Stomach (tissue), 9 donors: ENCODE data around the gene HSPA12A. TPM values are rescaled to one million over a fixed set of nuclear protein-coding genes. Genes with fewer than 3 reads are reported as not detected.

ENCODE experiments used
- DNase-seq, 2 donors: peaks; one replicate each; pipeline versions ENCODE4 v3.0.0 to v3.0.0-alpha.2; 2013 to 2019
- H3K27ac ChIP-seq, 5 donors: fragments of 200-600 bp in 4 of 5; sonication (generic) in 4 of 5; one replicate each; pipeline ENCODE4 v1.5.1; 2013 to 2019; ENCODE audit warnings: mild to moderate bottlenecking in 1 of 5, moderate library complexity in 1 of 5
- H3K27me3 ChIP-seq, 3 donors: fragments of 200-600 bp; sonication (generic); one replicate each; pipeline ENCODE4 v1.5.1; 2017 to 2019; ENCODE audit warnings: mixed run types in 1 of 3
- H3K36me3 ChIP-seq, 4 donors: fragments of 200-600 bp; sonication (generic); 1 replicate in 3 of 4; 2 replicates in 1 of 4; pipeline ENCODE4 v1.5.1; 2016 to 2019
- H3K4me1 ChIP-seq, 4 donors: fragments of 200-600 bp; sonication (generic); one replicate each; pipeline ENCODE4 v1.5.1; 2016 to 2019
- H3K4me3 ChIP-seq, 4 donors: fragments of 200-600 bp; sonication (generic) in 3 of 4; one replicate each; pipeline ENCODE4 v1.5.1; 2016 to 2019; ENCODE audit warnings: mild to moderate bottlenecking in 1 of 4
- H3K9me3 ChIP-seq, 4 donors: fragments of 200-600 bp; sonication (generic); one replicate each; pipeline ENCODE4 v1.5.1; 2016 to 2019
- CTCF ChIP-seq, 7 experiments: fragments of 450-650 bp in 4 of 7; fragments of 200-600 bp in 3 of 7; sonication (generic) in 3 of 7; IDR thresholded peaks; one replicate each; pipeline ENCODE4 v1.5.1; 2016 to 2019; ENCODE audit warnings: antibody characterized with exemption in 7 of 7, control low read depth in 2 of 7, mild to moderate bottlenecking in 1 of 7
- EP300 ChIP-seq: sonication (generic); formaldehyde crosslinking; IDR thresholded peaks from one replicate; pipeline ENCODE4 v1.6.1; 2017; ENCODE audit warnings: antibody characterized with exemption
- POLR2A ChIP-seq, 4 donors: fragments of 450-650 bp; IDR thresholded peaks; one replicate each; pipeline ENCODE4 v1.6.1; 2016; ENCODE audit warnings: antibody characterized with exemption in 4 of 4, control low read depth in 2 of 4, mild to moderate bottlenecking in 1 of 4, moderate library complexity in 1 of 4
- POLR2AphosphoS5 ChIP-seq, 3 donors: sonication (generic); formaldehyde crosslinking; IDR thresholded peaks; one replicate each; pipeline ENCODE4 v1.6.1; 2016; ENCODE audit warnings: antibody characterized with exemption in 3 of 3
- WGBS, 5 donors: extraction: QIAGEN DNeasy Blood & Tissue Kit in 3 of 5; methylation state at CpG; one replicate each; pipeline versions ENCODE4 v1.1.5 to v1.1.7; 2013 to 2018; 5-methylcytosine and 5-hydroxymethylcytosine counted together
- intact Hi-C: fragments of 100-400 bp; cut with DNase I; formaldehyde crosslinking; loops from one replicate; pipeline ENCODE4 v1.15.1; 2023; ENCODE audit warnings: low total_unique reads
- polyA plus RNA-seq, 3 donors: library from polyadenylated mRNA; stranded (reverse); fragments of 200-250 nt; gene quantifications; one replicate each; pipeline ENCODE4 v1.2.3, GENCODE V29; 2013
- total RNA-seq, 5 donors: library from RNA; depleted of rRNA; stranded (reverse); fragments of >200 nt; gene quantifications; one replicate each; pipeline versions ENCODE4 v1.1.0 to v1.2.3, GENCODE V29; 2014 to 2016
- donor health status: healthy with polysubstance abuse.
- donor health status: Bipolar disorder and iron deficiency.
- donor health status: healthy.

The HSPA12A gene
- total and polyA plus RNA-seq, 8 donors = 2.0 to 25.5 (median 4.1) TPM

- Histone ChIP-seq H3K27ac (no peak overlapping the region), H3K36me3 (no peaks in the 10 kb centered on the region), H3K9me3 (no peaks in the 10 kb centered on the region), H3K4me3 (no peak overlapping the region), H3K27me3 (peaks cover 0 to 5% (median 0%) of the 10 kb centered on the region in 3 donors), H3K4me1 (no peaks in the 10 kb centered on the region)
- DNase-seq = no peak
- TF ChIP-seq POLR2A (IDR thresholded peaks at IDR 0.05) (no peak), CTCF (IDR thresholded peaks at IDR 0.05) (no peak), POLR2AphosphoS5 (IDR thresholded peaks at IDR 0.05) (no peak), EP300 (no peak)
- WGBS, 5 donors = 74 to 85% (median 76%) methylated on average over 11 of the region's 11 CpGs
- intact Hi-C loops = no loop called here
These were observed 108.0 kb downstream of the HSPA12A start for GRCh38 chr10:116634126-116634975.

GRCh38 chr10:116633216-116633600 lies 109.2 kb downstream of the HSPA12A start:
- 90 to 97% (median 95%) methylated on average over 8 of the region's 8 CpGs for WGBS, 5 donors
- H3K36me3 ChIP-seq = no peaks in the 10 kb centered on the region
- intact Hi-C loops = no loop called here
- H3K9me3 ChIP-seq = no peaks in the 10 kb centered on the region
- no peak for DNase-seq
- no peak for TF ChIP-seq CTCF (IDR thresholded peaks at IDR 0.05)
- no peak overlapping the region for H3K27ac ChIP-seq
- no peak overlapping the region for H3K4me3 ChIP-seq
- no peaks in the 10 kb centered on the region for H3K4me1 ChIP-seq
- H3K27me3 ChIP-seq = peaks cover 0 to 7% (median 0%) of the 10 kb centered on the region in 3 donors

- 88 to 94% (median 90%) methylated on average over 17 of the region's 17 CpGs for WGBS, 5 donors
- peaks cover 0 to 2% (median 2%) of the 10 kb centered on the region in 4 donors for H3K4me1 ChIP-seq
- H3K9me3 ChIP-seq = no peaks in the 10 kb centered on the region
- intact Hi-C loops = no loop called here
- no peak for TF ChIP-seq POLR2AphosphoS5 (IDR thresholded peaks at IDR 0.05)
- TF ChIP-seq CTCF (IDR thresholded peaks at IDR 0.05) = no peak
- no peak for TF ChIP-seq POLR2A (IDR thresholded peaks at IDR 0.05)
- TF ChIP-seq EP300 = no peak
- no peak overlapping the region for H3K27ac ChIP-seq
- no peak for DNase-seq
- H3K36me3 ChIP-seq = no peaks in the 10 kb centered on the region
- peaks cover 0 to 11% (median 4%) of the 10 kb centered on the region in 3 donors for H3K27me3 ChIP-seq
- no peak overlapping the region for H3K4me3 ChIP-seq
These were observed 109.7 kb downstream of the HSPA12A start for GRCh38 chr10:116632596-116633215.

- H3K27me3 ChIP-seq = peaks cover 0 to 20% (median 12%) of the 10 kb centered on the region in 3 donors
- H3K4me3 ChIP-seq = no peak overlapping the region
- WGBS, 5 donors = 80 to 93% (median 90%) methylated on average over 6 of the region's 6 CpGs
- H3K27ac ChIP-seq = no peak overlapping the region
- intact Hi-C loops = no loop called here
- no peak for DNase-seq
- TF ChIP-seq EP300 (no peak), CTCF (IDR thresholded peaks at IDR 0.05) (no peak), POLR2AphosphoS5 (IDR thresholded peaks at IDR 0.05) (no peak), POLR2A (IDR thresholded peaks at IDR 0.05) (no peak)
- H3K36me3 ChIP-seq = no peaks in the 10 kb centered on the region
- no peaks in the 10 kb centered on the region for H3K9me3 ChIP-seq
- H3K4me1 ChIP-seq = peaks cover 0 to 9% (median 9%) of the 10 kb centered on the region in 4 donors
These were observed 110.5 kb downstream of the HSPA12A start for GRCh38 chr10:116631871-116632295.
